ENCODE measurements around the gene PATJ. TPM values are rescaled to one million over a fixed set of nuclear protein-coding genes. Genes with fewer than 3 reads are reported as not detected.
"Not testable (repeated sequence)": the region's sequence is repeated elsewhere in the genome, so short reads cannot be mapped to it uniquely, and the experiment has no call there.

PATJ gene
- total and polyA plus RNA-seq, 2 of the 13 experiments (the other 11 are each of a cell fraction or from before 2014, with no cell fraction given), result 6.2 to 16.8 TPM

DNA sequence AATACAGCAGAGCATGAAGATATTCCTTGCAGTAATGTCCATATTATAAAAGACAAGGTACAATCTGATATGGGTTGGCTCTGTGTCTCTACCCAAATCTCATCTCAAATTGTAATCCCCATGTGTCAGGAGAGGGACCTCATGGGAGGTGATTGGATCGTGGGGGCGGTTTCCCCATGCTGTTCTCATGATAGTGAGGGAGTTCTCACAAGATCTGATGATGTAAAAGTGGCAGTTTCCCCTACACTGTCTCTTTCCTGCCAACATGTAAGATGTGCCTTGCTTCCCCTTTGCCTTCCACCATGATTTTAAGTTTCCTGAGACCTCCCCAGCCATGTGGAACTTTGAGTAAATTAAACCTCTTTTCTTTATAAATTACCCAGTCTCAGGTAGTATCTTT lies 152.0 kb downstream of the PATJ start:
- H3K79me2 ChIP-seq (ENCODE audit: insufficient read depth, low read length); intact Hi-C loops (cut with micrococcal nuclease; ENCODE audit: unreplicated experiment); H4K20me1 ChIP-seq (ENCODE audit: insufficient read depth, low read length); H3K4me2 ChIP-seq (ENCODE audit: low read depth, low read length); ATAC-seq; H3K4me3 ChIP-seq (replicated peaks in 1 of 3; ENCODE audit: insufficient read depth in 1 of 3, low read depth in 2 of 3, low read length in 3 of 3); H3K36me3 ChIP-seq (replicated peaks in 1 of 2; ENCODE audit: control insufficient read depth in 1 of 2, insufficient read depth in 2 of 2, low read length in 2 of 2); H3K27ac ChIP-seq (ENCODE audit: extremely low read length, insufficient read depth, low read length); H2AFZ ChIP-seq (ENCODE audit: low read length); POLR2A ChIA-PET; H3K9ac ChIP-seq (ENCODE audit: insufficient read depth, low read depth, low read length); DNase-seq (ENCODE audit: low spot score); BruUV-seq (replicated peaks); FAIRE-seq; H3K27me3 ChIP-seq (ENCODE audit: control insufficient read depth in 1 of 2, insufficient read depth in 2 of 2, low read length in 2 of 2); H3K9me3 ChIP-seq (ENCODE audit: low read length); CTCF ChIA-PET (ENCODE audit: low intra/inter-chr PET ratio, low total read pairs); in situ Hi-C loops (cut with HindIII; ENCODE audit: extremely low pct_ligation_motif_present, low pct_unique_long_range_greater_than_20kb); H3K4me1 ChIP-seq (ENCODE audit: insufficient read depth, low read length): not testable (repeated sequence)
- WGBS (ENCODE audit: low lambda C conversion rate), result 100% methylated on average over 2 of the region's 2 CpGs

DNA sequence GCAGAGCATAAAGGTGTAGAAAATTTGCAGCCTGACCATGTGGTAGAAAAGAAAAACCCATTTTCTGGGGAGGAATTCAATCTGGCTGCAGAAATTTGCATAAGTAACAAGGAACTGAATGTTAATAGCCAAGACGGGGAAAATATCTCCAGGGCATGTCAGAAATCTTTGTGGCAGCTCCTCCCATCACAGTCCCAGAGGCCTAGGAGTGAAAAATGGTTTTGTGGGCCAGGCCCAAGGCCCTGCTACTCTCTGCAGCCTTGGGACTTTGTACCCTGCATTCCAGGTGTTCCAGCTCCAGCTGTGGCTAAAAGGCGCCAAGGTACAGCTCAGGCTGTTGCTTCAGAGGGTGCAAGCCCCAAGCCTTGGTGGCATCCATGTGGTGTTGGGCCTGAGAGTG lies 152.9 kb downstream of the PATJ start:
- no peaks in the 10 kb centered on the region for H3K79me2 ChIP-seq (ENCODE audit: insufficient read depth, low read length)
- H3K27me3 ChIP-seq (ENCODE audit: control insufficient read depth in 1 of 2, insufficient read depth in 2 of 2, low read length in 2 of 2), result no peaks in the 10 kb centered on the region; a peak in 1 of 5 replicates
- intact Hi-C loops (cut with micrococcal nuclease; ENCODE audit: unreplicated experiment), result no loop called here
- H3K9me3 ChIP-seq (ENCODE audit: low read length), result peaks cover 9% of the 10 kb centered on the region
- in situ Hi-C loops (cut with HindIII; ENCODE audit: extremely low pct_ligation_motif_present, low pct_unique_long_range_greater_than_20kb), result no loop called here
- TF ChIP-seq ZNF672 (CRISPR knock-in tag; IDR thresholded peaks at IDR 0.05) (no peak), MXD4 (CRISPR knock-in tag; IDR thresholded peaks at IDR 0.05) (no peak), ZIK1 (CRISPR knock-in tag; IDR thresholded peaks at IDR 0.05; ENCODE audit: borderline replicate concordance, low read depth) (no peak), HNF4A (CRISPR knock-in tag; IDR thresholded peaks at IDR 0.05) (peak; percentile 33)
- CTCF ChIA-PET (ENCODE audit: low intra/inter-chr PET ratio, low total read pairs), result no interaction called here
- H4K20me1 ChIP-seq (ENCODE audit: insufficient read depth, low read length), result no peaks in the 10 kb centered on the region
- FAIRE-seq (no peak), DNase-seq (ENCODE audit: low spot score) (no peak), ATAC-seq (no peak)
- no peaks in the 10 kb centered on the region; a peak in 1 of 5 replicates for H3K36me3 ChIP-seq (replicated peaks in 1 of 2; ENCODE audit: control insufficient read depth in 1 of 2, insufficient read depth in 2 of 2, low read length in 2 of 2)
- no TSS peak for BruUV-seq (replicated peaks)
- H3K27ac ChIP-seq (ENCODE audit: extremely low read length, insufficient read depth, low read length), result no peak overlapping the region
- WGBS (ENCODE audit: low lambda C conversion rate), result 0% methylated on average over 1 of the region's 2 CpGs
- no peak overlapping the region for H3K9ac ChIP-seq (ENCODE audit: insufficient read depth, low read depth, low read length)
- no peak overlapping the region for H3K4me2 ChIP-seq (ENCODE audit: low read depth, low read length)
- no peaks in the 10 kb centered on the region for H3K4me1 ChIP-seq (ENCODE audit: insufficient read depth, low read length)
- no peak overlapping the region for H3K4me3 ChIP-seq (replicated peaks in 1 of 3; ENCODE audit: insufficient read depth in 1 of 3, low read depth in 2 of 3, low read length in 3 of 3)
- H2AFZ ChIP-seq (ENCODE audit: low read length), result no peak overlapping the region
- POLR2A ChIA-PET, result no interaction called here
